Kidney epithelial cell (primary cell): ENCODE data around the gene ABHD5. TPM values are rescaled to one million over a fixed set of nuclear protein-coding genes. Genes with fewer than 3 reads are reported as not detected.
"Not testable (repeated sequence)": the region's sequence is repeated elsewhere in the genome, so short reads cannot be mapped to it uniquely, and the experiment has no call there.

Source experiments
- DNase-seq: peaks from one replicate; pipeline ENCODE4 v3.0.0-alpha.2; 2010; ENCODE audit warnings: low read depth
- H3K27me3 ChIP-seq: 2 replicates; pipeline ENCODE4 v1.6.0; 2011; ENCODE audit warnings: low read length; ENCODE audit not compliant: control insufficient read depth, insufficient read depth
- H3K36me3 ChIP-seq: 2 replicates; pipeline ENCODE4 v1.5.1; 2011; ENCODE audit warnings: low read length; ENCODE audit not compliant: control insufficient read depth, insufficient read depth
- H3K4me3 ChIP-seq: 2 replicates; pipeline ENCODE4 v1.5.1; 2011; ENCODE audit warnings: low read depth, mild to moderate bottlenecking, control low read depth, low read length
- total RNA-seq: library from RNA; depleted of rRNA; stranded (reverse); fragments of >200 nt; gene quantifications from 2 replicates; pipeline ENCODE4 v1.2.3, GENCODE V29; 2015
- TF ChIP-seq, protein P1 (sequence below): IDR thresholded peaks from 2 replicates; pipeline ENCODE4 v1.5.1; 2011; ENCODE audit warnings: mild to moderate bottlenecking, moderate library complexity, low read length, control low read depth, inconsistent platforms; ENCODE audit not compliant: insufficient read depth, poor library complexity, severe bottlenecking

Gene ABHD5
- total RNA-seq, 1 donor from 2014 or later: 23.4 TPM

DNA sequence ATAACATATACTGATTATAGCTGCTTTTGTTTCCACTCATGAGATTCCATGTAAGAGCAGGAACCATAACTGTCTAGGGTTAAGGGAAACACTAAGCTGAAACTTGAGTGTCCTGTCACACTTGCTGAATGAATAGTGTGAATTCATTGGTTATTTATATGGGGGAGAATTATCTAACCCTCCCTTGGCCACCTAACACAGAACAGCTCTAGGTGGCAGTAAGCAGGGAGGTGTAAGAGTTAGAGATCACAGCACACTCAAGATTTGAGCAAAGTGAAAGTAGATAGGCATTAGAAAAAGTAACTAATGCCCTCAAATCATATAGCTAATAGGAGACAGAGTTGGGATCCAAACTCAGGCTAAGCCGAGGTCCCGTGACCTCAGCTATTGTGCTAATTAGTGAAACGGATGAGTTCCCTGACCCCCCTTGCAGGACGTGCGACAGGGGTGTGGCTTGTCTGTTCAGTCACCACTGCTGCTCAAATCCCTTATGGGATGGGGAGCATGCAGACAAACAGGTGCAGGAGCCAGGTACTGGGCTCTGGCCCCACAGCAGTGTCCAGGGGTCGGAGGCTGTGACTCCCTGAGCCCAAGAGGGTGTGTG is 41.3 kb upstream of the ABHD5 start:
- TF ChIP-seq, protein P1, sequence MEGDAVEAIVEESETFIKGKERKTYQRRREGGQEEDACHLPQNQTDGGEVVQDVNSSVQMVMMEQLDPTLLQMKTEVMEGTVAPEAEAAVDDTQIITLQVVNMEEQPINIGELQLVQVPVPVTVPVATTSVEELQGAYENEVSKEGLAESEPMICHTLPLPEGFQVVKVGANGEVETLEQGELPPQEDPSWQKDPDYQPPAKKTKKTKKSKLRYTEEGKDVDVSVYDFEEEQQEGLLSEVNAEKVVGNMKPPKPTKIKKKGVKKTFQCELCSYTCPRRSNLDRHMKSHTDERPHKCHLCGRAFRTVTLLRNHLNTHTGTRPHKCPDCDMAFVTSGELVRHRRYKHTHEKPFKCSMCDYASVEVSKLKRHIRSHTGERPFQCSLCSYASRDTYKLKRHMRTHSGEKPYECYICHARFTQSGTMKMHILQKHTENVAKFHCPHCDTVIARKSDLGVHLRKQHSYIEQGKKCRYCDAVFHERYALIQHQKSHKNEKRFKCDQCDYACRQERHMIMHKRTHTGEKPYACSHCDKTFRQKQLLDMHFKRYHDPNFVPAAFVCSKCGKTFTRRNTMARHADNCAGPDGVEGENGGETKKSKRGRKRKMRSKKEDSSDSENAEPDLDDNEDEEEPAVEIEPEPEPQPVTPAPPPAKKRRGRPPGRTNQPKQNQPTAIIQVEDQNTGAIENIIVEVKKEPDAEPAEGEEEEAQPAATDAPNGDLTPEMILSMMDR: no peak
- no peaks in the 10 kb centered on the region for H3K27me3 ChIP-seq
- DNase-seq: no peak
- H3K36me3 ChIP-seq: no peaks in the 10 kb centered on the region
- H3K4me3 ChIP-seq: no peak overlapping the region

DNA sequence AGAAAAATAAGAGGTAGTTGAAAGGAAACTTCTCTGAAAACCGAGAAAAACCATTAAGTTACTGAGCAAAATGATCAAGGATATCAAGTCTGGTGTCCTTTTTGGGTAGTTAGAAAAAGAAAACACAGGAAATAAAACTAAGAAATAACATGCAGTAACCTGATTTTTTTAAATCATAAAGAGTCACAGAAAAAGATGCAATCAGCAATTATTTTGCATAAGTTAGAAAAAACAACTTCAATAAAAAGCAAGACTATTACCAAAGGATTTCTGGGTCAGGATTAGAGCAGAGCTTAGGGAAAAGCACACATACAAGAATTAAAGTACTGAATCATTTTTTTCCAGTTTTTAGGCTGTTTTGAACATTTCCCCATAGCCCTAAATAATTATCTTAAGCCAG is 40.4 kb upstream of the ABHD5 start:
- H3K4me3 ChIP-seq: no peak overlapping the region
- H3K27me3 ChIP-seq: no peaks in the 10 kb centered on the region
- H3K36me3 ChIP-seq: no peaks in the 10 kb centered on the region
- TF ChIP-seq, protein P1: no peak
- no peak for DNase-seq

DNA sequence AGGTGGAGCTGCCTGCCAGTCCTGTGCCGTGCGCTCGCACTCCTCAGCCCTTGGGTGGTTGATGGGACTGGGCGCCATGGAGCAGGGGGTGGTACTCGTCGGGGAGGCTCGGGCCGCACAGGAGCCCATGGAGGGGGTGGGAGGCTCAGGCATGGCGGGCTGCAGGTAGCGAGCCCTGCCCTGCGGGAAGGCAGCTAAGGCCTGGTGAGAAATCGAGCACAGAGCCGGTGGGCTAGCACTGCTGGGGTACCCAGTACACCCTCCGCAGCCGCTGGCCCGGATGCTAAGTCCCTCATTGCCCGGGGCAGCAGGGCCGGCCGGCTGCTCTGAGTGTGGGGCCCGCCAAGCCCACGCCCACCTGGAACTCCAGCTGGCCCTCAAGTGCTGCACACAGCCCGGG is 34.3 kb upstream of the ABHD5 start:
- not testable (repeated sequence) for DNase-seq, H3K36me3 ChIP-seq, H3K27me3 ChIP-seq, H3K4me3 ChIP-seq

- Histone ChIP-seq H3K36me3 (no peaks in the 10 kb centered on the region), H3K4me3 (no peak overlapping the region), H3K27me3 (no peaks in the 10 kb centered on the region)
- DNase-seq: no peak
- TF ChIP-seq, protein P1: no peak
These were observed 31.4 kb upstream of the ABHD5 start for GRCh38 chr3:43659250-43659880.

GRCh38 chr3:43661376-43661775 is 29.4 kb upstream of the ABHD5 start:
- not testable (repeated sequence) for H3K27me3 ChIP-seq, H3K36me3 ChIP-seq, DNase-seq, H3K4me3 ChIP-seq

- not testable (repeated sequence) for H3K4me3 ChIP-seq, DNase-seq, H3K27me3 ChIP-seq, H3K36me3 ChIP-seq
These were observed 25.7 kb upstream of the ABHD5 start for GRCh38 chr3:43665011-43665410.

GRCh38 chr3:43670635-43671522 is 19.9 kb upstream of the ABHD5 start:
- no peaks in the 10 kb centered on the region for H3K27me3 ChIP-seq
- TF ChIP-seq, protein P1: no peak
- no peaks in the 10 kb centered on the region for H3K36me3 ChIP-seq
- no peak for DNase-seq
- no peak overlapping the region for H3K4me3 ChIP-seq
